HG02610 (cell line): ENCODE results near the gene DPT.

Source experiments
- ATAC-seq: cut with Tn5 transposase; IDR thresholded peaks from one replicate; pipeline ENCODE4 v1.9.1; 2021; ENCODE audit warnings: mild to moderate bottlenecking, moderate library complexity; ENCODE audit not compliant: unreplicated experiment

DPT gene

GRCh38 chr1:168736520-168736919, 7.5 kb upstream of the DPT start:
- no peak for ATAC-seq

GRCh38 chr1:168735974-168736373, 7.0 kb upstream of the DPT start:
- no peak for ATAC-seq

GRCh38 chr1:168734946-168735345, 5.9 kb upstream of the DPT start:
- ATAC-seq, result no peak

- no peak for ATAC-seq
These were observed 5.3 kb upstream of the DPT start for GRCh38 chr1:168734271-168734670.

DNA sequence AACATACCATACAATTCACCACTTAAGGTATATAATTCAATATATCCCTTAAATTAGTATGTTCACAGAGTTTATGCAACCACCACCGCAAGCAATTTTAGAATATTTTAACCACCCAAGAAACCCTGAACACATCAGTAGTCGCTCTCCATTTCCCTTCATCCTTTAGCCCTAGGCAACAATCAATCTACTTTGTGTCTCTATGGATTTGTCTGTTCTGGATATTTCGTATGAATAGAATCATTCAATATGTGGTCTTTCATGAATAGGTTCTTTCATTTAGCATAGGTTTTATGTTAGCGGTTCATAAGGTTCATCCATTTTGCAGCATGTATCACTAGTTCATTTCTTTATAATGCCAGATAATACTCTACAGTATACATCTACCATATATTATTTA, 4.2 kb upstream of the DPT start:
- no peak for ATAC-seq

DNA sequence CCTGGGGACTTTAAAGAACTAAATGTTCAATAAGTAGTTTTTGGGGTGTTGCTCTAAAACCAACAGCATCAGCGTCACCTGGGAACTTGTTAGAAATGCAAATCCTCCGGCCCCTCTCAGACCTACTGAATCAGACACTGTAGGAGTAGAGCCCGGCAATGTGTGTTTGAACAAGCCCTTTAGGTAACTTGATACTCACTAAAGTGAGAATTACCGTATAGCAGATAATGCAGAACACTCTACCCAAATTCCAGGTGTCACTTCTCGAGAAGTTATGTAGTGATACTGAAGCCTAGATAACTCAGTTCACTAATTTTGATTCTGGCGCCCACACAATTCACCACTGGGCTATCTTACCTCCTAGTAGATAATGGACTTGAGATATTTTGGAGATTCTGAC, 3.7 kb upstream of the DPT start:
- no peak for ATAC-seq

- ATAC-seq, result no peak
These were observed 2.4 kb upstream of the DPT start for GRCh38 chr1:168731244-168731953.

DNA sequence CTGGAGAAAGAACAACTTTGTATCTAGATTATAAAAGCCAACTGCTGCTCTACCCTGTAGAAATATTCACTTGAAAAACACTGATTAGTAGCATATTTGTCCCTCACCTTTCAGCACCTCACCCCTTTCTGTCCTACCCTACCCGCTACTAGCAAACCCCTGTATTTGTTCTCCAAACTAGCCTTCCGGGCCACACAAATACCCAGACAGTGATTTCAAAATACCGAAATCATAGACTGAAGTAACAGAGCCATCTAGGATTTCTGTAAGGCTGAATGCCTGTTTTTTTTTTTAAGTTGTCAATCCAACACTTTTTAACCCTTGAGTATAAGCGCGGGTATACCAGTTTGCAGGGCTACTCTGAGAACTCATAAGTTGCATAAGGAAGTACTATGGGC, 398 bp upstream of the DPT start:
- no peak for ATAC-seq

DNA sequence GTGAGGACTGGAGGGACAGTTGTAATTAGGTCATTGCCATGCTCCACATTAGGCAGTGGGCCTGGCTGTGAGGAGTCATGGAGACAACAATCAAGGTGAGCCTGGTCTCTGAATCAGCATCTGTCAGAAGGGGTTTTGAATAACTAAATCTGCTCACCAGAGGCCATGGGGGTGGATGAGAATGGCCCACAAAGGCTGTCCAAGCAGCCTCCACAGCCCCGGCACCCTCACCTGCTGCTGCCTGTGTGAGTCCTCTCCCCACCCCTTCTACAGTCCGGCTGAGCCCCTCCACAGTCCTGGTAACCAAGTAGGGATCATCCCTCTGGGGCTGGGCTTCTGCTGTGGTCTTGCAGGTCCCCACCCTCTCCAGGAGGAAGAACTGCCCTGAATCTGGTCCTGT, 2.3 kb downstream of the DPT start:
- no peak for ATAC-seq

- no peak for ATAC-seq
These were observed 2.7 kb downstream of the DPT start for GRCh38 chr1:168726281-168726680.

- no peak for ATAC-seq
These were observed 3.2 kb downstream of the DPT start for GRCh38 chr1:168725831-168726230.

DNA sequence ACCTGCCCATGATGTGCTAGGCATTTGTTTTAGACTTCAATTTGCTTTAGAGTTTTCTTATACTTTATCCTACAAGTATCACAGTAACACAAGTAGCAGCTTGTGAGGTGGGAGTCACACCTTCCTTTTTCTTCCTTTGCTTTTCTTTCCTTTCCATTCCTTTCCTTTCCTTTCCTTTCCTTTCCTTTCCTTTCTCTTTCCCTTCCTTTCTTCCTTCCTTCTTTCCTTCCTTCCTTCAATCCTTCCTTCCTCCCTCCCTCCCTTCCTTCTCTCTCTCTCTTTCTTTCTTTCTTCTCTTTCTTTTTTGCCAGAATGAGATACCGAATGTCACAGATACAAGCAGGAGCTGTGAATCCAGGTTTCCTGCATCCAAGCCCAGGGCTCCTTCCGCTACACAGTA, 3.9 kb downstream of the DPT start:
- ATAC-seq, result no peak

GRCh38 chr1:168723000-168723399, 6.0 kb downstream of the DPT start:
- ATAC-seq, result no peak

- no peak for ATAC-seq
These were observed 8.2 kb downstream of the DPT start for GRCh38 chr1:168720839-168721238.

DNA sequence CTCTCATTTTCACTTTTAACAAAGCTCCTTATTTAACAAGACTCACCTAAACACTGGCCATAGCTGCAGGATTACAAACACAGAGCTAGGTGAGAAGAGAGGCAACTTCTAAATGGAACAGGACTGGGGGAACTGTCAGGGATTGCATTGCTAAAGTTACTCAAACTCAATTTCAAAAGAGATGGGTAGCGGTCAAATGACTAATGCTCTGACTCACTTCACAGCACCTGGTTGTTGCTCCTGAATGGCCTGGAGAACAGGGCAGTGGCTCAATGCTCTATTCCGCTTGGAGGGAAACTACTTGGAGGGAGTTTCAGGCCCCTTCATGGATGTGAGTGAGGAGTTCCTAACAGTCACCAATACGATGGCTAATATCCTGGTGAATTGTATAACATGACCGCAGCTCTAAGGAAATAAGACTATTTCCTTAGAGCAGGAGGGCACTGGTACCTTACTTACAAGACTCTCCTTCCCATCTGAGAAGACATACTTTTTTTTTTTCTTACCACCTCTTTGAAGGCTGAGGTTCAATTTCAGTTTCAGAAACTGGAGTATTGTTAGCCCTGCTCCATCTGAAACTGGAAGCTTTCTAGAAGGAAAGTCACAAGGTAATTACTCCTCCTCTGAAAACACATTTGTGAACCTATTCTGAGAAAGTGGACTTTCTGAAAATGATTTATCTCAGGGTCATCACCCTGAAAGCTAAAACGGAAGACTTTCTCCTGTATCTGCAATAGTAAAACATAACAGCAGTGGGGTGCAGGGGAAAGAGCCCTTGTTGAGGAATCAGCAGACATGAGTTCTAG, 9.5 kb downstream of the DPT start:
- ATAC-seq, result no peak

DNA sequence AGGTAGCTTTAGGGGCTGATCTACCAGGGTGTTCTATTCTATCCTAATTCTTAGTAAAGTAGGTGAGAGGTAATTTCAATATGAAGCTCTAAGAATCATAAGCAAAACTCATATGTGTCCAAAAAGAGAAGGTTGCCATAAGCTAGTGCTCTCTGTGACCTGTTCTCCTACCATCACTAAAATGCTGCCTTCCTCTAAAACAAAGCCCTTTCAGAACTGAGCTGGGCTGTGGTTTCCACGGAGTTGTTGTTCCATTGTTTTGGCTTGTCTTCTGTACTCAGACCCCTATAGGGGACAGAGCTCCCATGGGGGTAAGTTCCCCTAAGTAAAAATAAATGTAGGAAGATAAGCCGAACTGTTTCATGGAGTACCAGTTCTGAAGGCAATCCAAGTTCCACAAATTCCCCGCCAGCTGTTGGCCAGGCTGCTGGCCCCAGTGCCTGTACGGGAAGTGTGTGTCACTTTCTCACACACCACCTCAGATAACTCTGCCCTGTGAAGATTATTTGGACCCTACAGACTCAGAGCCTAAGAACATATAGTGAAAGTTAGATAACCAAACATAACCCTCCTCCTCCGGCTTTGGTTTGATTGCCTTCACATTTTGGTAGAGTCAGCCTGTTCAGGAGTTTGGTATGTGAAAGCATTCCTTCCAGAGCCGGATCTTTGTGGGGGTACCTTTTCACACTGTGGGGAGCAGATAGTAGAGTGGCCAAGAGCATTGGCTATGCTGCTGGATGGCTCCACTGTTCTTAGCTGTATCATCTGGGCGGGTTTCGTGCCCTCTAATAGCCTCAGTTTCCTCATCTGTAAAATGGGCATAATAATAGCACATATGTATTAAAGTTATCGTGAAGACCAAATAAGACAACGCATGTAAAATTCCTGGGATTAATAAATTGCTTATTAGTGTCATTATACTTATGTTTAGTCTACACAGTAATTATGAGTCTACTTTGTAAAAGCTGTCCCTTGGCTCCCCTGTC, 10.8 kb downstream of the DPT start:
- ATAC-seq, result no peak

- no peak for ATAC-seq
These were observed 15.0 kb downstream of the DPT start for GRCh38 chr1:168714012-168714411.

DNA sequence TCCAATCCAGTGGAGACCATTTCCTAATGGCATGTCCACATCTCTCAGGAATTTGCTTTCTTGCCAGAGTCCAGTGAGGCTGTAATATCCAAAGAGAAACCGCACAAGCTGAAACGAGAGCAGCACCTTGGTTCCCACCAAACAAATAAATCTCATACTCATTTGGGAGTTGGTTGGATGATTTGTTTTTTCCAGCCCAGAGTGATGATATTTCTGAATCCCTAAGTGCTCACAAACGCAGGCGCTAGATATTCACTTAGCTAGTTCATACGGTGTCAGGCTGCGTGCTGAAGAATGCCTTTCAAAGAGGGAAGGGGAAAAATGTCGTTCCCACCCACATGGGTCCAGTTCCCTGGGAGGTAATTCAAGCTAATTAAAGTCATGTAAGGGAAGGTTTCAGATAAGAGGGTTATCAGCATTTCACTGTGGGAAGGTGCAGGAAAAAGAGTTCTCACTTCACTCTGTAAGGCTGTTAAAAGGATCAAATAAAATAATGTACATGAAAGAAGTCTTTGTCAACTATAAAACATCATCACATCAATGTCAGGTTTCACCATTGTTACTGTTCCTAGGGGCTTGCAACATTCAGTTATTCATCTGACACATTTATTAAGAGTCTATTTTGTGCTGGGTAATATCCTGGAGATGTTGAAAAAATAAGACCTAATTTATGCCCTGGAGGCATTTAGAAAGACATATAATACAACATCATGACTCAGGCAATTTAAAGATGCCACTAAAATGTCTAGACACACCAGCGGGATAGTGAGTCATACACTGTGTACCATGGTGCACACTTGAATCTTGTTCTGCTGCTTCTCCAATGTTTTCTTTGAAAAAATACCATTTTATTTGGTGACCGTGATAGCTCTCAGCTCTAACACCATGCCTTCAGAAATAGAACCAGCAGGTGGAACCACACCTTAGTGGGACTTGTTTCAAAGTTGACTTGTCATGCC, 19.3 kb downstream of the DPT start:
- ATAC-seq, result no peak

DNA sequence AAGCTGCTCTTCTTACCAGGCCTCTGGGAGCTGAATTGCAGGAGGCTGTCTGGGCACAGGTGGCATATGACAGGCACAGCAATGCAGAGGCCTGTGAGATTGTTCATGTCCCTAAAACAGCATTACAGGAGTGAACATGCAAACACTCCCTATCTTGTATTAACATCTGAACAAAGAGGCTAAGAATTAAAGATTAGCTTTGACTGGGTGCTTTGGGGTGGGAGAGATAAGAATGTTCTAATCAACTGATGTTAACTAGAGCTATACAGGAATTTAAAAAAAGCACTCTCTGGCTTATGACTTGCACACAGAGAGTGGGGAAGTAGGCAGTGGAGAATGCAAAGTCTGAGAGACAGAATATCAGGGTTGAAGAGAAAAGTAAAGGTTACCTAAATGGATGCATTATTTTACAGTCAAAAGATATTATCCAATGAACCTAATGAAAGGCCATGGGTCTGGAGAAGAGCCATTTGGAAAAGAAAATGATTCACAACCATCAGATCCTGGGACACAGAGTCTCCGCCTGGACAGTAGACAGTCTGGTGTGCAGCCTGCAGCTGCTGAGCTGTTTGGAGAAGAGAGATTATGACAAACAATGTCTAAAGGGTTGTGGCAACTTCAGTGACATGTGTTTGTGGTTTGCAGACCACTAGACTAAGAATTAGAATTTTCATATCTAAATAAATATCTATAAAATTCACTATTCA, 20.2 kb downstream of the DPT start:
- no peak for ATAC-seq
